ENCODE data around the gene FIGNL1.

The FIGNL1 gene

DNA sequence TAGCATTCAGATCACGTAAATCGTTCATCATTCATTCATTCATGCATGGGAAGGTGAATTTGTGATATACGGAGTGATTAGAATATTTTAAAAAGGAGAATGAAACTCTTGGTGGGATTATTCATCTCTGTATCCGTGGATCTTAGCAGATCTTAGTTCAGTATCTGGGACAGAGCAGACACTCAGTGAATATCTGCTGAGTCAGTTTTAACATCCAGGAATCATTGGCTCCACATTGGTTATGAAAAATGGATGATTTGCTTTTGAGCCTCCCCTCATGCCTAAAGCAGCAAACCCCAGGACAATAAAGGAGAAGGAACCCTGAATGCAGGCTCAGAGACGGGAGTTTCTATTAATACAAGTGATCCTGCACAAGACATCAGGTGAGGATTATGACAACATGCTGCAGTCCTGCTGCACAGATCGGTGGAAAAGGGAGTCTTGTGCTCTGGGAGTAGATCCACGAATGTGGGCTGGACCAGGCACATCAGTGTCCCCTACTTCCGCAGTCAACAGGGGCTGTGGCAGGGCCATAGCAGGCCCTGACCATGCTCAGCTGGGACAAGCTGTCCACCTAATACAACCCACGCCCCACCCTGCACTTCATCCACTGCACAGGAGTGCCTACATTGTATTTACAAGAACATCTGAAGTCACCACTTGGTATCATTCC is 26.9 kb upstream of the FIGNL1 start:
- no peaks in the 10 kb centered on the region for H3K27me3 ChIP-seq (ENCODE audit: low read depth, low read length)

GRCh38 chr7:50475340-50475739 is 25.2 kb upstream of the FIGNL1 start:
- H3K4me1 ChIP-seq (ENCODE audit: low read length) = peaks cover 22% of the 10 kb centered on the region
- TF ChIP-seq, protein P1, sequence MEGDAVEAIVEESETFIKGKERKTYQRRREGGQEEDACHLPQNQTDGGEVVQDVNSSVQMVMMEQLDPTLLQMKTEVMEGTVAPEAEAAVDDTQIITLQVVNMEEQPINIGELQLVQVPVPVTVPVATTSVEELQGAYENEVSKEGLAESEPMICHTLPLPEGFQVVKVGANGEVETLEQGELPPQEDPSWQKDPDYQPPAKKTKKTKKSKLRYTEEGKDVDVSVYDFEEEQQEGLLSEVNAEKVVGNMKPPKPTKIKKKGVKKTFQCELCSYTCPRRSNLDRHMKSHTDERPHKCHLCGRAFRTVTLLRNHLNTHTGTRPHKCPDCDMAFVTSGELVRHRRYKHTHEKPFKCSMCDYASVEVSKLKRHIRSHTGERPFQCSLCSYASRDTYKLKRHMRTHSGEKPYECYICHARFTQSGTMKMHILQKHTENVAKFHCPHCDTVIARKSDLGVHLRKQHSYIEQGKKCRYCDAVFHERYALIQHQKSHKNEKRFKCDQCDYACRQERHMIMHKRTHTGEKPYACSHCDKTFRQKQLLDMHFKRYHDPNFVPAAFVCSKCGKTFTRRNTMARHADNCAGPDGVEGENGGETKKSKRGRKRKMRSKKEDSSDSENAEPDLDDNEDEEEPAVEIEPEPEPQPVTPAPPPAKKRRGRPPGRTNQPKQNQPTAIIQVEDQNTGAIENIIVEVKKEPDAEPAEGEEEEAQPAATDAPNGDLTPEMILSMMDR (IDR thresholded peaks at IDR 0.05; ENCODE audit: low read depth, low read length) = no peak
- no peak for TF ChIP-seq EZH2phosphoT487 (IDR thresholded peaks at IDR 0.05; ENCODE audit: low read depth)
- no peaks in the 10 kb centered on the region for H3K9me3 ChIP-seq (ENCODE audit: insufficient read depth, low read length)
- H3K27ac ChIP-seq (ENCODE audit: low read length) = no peak overlapping the region
- H2AFZ ChIP-seq (ENCODE audit: low read depth, low read length) = no peak overlapping the region
- no peaks in the 10 kb centered on the region for H3K36me3 ChIP-seq (replicated peaks; ENCODE audit: low read depth, low read length)
- peak overlapping the region; percentile 47; the same call in 1 of the 2 replicates for H3K4me3 ChIP-seq (ENCODE audit: low read length)
- no peaks in the 10 kb centered on the region for H4K20me1 ChIP-seq (ENCODE audit: insufficient read depth, low read length)
- H3K27me3 ChIP-seq (ENCODE audit: low read depth, low read length) = no peaks in the 10 kb centered on the region
- peak overlapping the region; percentile 68 for H3K4me2 ChIP-seq (ENCODE audit: low read length)
- no peak overlapping the region for H3K9ac ChIP-seq (ENCODE audit: low read length)
- H3K79me2 ChIP-seq (ENCODE audit: low read length) = no peaks in the 10 kb centered on the region

More for the DNA sequence above, 26.9 kb upstream of the FIGNL1 start:
- Histone ChIP-seq H3K27ac (ENCODE audit: low read length) (no peak overlapping the region), H4K20me1 (ENCODE audit: insufficient read depth, low read length) (no peaks in the 10 kb centered on the region), H3K4me3 (ENCODE audit: low read length) (no peak overlapping the region), H3K9ac (ENCODE audit: low read length) (no peak overlapping the region), H3K4me1 (ENCODE audit: low read length) (peaks cover 22% of the 10 kb centered on the region), H3K36me3 (replicated peaks; ENCODE audit: low read depth, low read length) (no peaks in the 10 kb centered on the region), H3K79me2 (ENCODE audit: low read length) (no peaks in the 10 kb centered on the region), H2AFZ (ENCODE audit: low read depth, low read length) (no peak overlapping the region), H3K9me3 (ENCODE audit: insufficient read depth, low read length) (no peaks in the 10 kb centered on the region), H3K4me2 (ENCODE audit: low read length) (no peak overlapping the region)
- TF ChIP-seq, protein P1 (IDR thresholded peaks at IDR 0.05; ENCODE audit: low read depth, low read length) = no peak
- TF ChIP-seq EZH2phosphoT487 (IDR thresholded peaks at IDR 0.05; ENCODE audit: low read depth) = no peak

DNA sequence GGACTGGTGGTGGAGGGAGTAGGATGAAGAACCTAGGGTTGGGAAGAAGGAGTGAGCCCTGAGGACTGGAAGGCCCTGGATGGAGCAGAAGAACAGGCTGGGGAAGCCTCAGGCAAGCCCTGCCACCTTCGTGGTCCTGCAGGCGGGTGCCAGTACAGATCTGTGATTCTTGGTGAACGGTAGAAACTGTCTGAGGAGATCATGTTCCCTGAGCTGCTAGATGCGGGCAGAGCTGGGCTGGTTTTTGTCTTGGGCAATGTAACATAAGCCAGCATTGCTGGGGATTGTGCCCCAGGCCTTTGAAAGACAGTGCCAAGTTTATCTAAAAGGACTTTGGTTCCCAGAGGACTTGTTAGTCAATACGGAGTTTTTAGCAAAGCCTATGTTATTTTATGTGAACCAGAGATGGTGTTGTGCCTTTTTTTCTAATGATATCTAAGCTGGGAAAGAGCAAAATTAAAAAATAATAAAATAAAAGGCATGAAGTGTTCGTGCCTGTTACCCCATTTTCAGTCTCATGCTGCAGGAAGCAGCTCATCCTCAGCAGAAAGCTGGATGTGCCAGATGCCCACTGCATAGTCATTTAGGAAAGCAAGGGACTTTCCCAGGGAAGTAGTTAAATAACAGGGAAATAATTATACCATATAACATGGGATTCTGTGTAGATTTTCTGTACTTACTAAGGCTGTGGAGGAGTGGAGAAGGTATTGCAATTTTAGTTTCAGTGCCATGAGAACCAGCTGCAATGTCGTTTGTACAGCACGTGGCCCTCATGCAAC is 24.4 kb upstream of the FIGNL1 start:
- peak overlapping the region; percentile 68 for H3K4me2 ChIP-seq (ENCODE audit: low read length)
- no peaks in the 10 kb centered on the region for H3K27me3 ChIP-seq (ENCODE audit: low read depth, low read length)
- no peak overlapping the region for H3K27ac ChIP-seq (ENCODE audit: low read length)
- H3K4me3 ChIP-seq (ENCODE audit: low read length) = peak overlapping the region; percentile 47; the same call in 1 of the 2 replicates
- no peaks in the 10 kb centered on the region for H4K20me1 ChIP-seq (ENCODE audit: insufficient read depth, low read length)
- no peaks in the 10 kb centered on the region for H3K9me3 ChIP-seq (ENCODE audit: insufficient read depth, low read length)
- no peak for TF ChIP-seq EZH2phosphoT487 (IDR thresholded peaks at IDR 0.05; ENCODE audit: low read depth)
- TF ChIP-seq, protein P1 (IDR thresholded peaks at IDR 0.05; ENCODE audit: low read depth, low read length) = no peak
- H3K79me2 ChIP-seq (ENCODE audit: low read length) = no peaks in the 10 kb centered on the region
- no peak overlapping the region for H3K9ac ChIP-seq (ENCODE audit: low read length)
- H2AFZ ChIP-seq (ENCODE audit: low read depth, low read length) = no peak overlapping the region
- H3K4me1 ChIP-seq (ENCODE audit: low read length) = peaks cover 22% of the 10 kb centered on the region
- no peaks in the 10 kb centered on the region for H3K36me3 ChIP-seq (replicated peaks; ENCODE audit: low read depth, low read length)

DNA sequence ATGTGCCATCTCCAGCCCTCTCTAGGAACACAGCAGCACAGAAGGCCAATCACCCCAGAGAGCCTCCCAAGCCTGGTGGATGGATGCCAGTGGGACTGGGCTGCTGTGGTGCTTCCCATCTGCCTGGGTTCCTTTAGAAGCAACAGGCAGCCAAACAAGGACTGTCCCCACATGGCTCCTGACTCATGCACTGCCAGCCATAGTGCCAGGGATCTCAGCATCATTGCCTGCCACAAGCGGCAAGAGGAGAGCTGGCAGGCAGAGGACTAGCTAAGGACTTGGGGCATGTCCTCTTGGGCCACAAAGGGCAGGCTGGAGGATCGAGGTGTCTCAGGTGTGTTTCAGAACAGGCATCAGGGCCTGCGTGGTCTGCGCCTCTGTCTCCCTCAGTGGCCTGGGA is 23.4 kb upstream of the FIGNL1 start:
- Histone ChIP-seq H4K20me1 (ENCODE audit: insufficient read depth, low read length) (no peaks in the 10 kb centered on the region), H3K4me2 (ENCODE audit: low read length) (no peak overlapping the region), H3K9me3 (ENCODE audit: insufficient read depth, low read length) (no peaks in the 10 kb centered on the region), H3K4me3 (ENCODE audit: low read length) (no peak overlapping the region), H3K27me3 (ENCODE audit: low read depth, low read length) (no peaks in the 10 kb centered on the region), H3K9ac (ENCODE audit: low read length) (no peak overlapping the region), H3K36me3 (replicated peaks; ENCODE audit: low read depth, low read length) (no peaks in the 10 kb centered on the region), H3K79me2 (ENCODE audit: low read length) (no peaks in the 10 kb centered on the region), H3K27ac (ENCODE audit: low read length) (no peak overlapping the region), H3K4me1 (ENCODE audit: low read length) (peaks cover 22% of the 10 kb centered on the region), H2AFZ (ENCODE audit: low read depth, low read length) (no peak overlapping the region)
- no peak for TF ChIP-seq EZH2phosphoT487 (IDR thresholded peaks at IDR 0.05; ENCODE audit: low read depth)
- TF ChIP-seq, protein P1 (IDR thresholded peaks at IDR 0.05; ENCODE audit: low read depth, low read length) = no peak
